ES-I3 (cell line): Measurements from ENCODE around the gene CLEC2D.
"Not testable (repeated sequence)": the region's sequence is repeated elsewhere in the genome, so short reads cannot be mapped to it uniquely, and the experiment has no call there.

ENCODE experiments used
- H3K36me3 ChIP-seq: 2 replicates; pipeline ENCODE4 v1.6.1; 2013; ENCODE audit warnings: mild to moderate bottlenecking, low read length, control low read depth, moderate library complexity; ENCODE audit not compliant: insufficient read depth
- H3K4me1 ChIP-seq: 2 replicates; pipeline ENCODE4 v1.6.1; 2013; ENCODE audit warnings: mild to moderate bottlenecking, control low read depth, low read length; ENCODE audit not compliant: insufficient read depth
- H3K9ac ChIP-seq: 2 replicates; pipeline ENCODE4 v1.6.1; 2013; ENCODE audit warnings: low read depth, mild to moderate bottlenecking, low read length, moderate library complexity
- H3K9me3 ChIP-seq: 2 replicates; pipeline ENCODE4 v1.6.1; 2013; ENCODE audit warnings: mild to moderate bottlenecking, low read length, moderate library complexity; ENCODE audit not compliant: control insufficient read depth, insufficient read depth

CLEC2D gene

DNA sequence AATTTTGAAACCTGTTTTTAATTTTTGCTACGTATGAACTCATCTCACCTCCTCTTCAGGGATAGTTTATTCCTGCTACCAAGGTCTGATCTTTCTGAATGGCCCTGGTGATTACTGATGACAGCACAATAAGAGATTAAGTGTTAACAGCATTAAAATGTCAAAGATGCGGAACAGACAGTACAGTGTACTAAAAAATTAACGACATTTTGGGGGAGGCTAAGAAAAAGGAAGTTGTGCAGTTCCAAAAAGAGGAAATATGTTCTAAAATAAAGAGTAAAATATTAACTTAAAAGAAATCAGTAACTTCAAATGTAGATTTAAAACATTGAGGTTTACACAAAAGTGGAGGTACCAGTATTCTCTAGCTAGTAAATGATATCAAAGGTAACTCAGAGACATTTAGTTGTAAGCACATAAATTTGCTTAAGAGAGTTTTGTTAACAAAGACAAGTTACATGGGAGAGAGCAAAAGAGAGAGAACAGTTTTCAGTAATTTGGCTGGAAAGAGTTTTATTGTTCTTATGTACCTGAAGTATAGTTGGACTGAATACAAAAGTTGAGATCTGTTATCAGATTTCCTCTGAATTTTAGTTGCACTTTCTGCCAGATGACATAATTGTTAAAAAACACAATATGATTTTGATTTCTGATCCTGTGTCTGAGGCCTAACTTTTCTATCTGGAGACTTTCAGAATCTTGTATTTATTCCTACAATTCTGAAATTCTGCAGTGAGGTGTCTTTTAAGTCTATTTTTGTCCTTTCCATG, 67.6 kb downstream of the CLEC2D start:
- Histone ChIP-seq H3K9ac (no peak overlapping the region), H3K36me3 (no peaks in the 10 kb centered on the region), H3K4me1 (no peaks in the 10 kb centered on the region), H3K9me3 (no peaks in the 10 kb centered on the region)

DNA sequence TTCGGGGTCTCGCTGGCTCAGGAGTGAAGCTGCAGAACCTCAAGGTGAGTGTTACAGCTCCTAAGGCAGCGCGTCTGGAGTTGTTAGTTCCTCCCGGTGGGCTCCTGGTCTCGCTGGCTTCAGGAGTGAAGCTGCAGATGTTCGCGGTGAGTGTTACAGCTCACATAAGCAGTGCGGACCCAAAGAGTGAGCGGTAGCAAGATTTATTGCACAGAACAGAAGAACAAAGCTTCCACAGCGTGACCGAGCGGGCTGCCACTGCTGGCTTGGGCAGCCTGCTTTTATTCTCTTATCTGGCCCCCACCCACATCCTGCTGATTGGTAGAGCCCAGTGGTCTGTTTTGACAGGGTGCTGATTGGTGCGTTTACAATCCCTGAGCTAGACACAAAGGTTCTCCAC, 69.4 kb downstream of the CLEC2D start:
- H3K4me1 ChIP-seq, H3K9ac ChIP-seq, H3K36me3 ChIP-seq, H3K9me3 ChIP-seq: not testable (repeated sequence)

DNA sequence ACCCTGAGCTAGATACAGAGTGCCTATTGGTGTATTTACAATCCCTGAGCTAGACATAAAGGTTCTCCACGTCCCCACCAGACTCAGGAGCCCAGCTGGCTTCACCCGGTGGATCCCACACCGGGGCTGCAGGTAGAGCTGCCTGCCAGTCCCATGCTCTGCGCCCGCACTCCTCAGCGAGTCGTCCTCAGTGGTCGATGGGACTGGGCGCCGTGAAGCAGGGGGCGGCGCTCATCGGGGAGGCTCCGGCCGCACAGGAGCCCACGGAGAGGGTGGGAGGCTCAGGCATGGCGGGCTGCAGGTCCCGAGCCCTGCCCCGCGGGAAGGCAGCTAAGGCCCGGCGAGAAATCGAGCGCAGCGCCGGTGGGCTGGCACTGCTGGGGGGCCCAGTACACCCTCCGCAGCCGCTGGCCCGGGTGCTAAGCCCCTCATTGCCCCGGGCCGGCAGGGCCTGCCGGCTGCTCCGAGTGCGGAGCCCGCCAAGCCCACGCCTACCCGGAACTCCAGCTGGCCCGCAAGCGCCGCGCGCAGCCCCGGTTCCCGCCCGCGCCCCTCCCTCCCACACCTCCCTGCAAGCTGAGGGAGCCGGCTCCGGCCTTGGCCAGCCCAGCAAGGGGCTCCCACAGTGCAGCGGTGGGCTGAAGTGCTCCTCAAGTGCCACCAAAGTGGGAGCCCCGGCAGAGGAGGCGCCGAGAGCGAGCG, 70.0 kb downstream of the CLEC2D start:
- H3K9ac ChIP-seq, H3K36me3 ChIP-seq, H3K4me1 ChIP-seq, H3K9me3 ChIP-seq: not testable (repeated sequence)

DNA sequence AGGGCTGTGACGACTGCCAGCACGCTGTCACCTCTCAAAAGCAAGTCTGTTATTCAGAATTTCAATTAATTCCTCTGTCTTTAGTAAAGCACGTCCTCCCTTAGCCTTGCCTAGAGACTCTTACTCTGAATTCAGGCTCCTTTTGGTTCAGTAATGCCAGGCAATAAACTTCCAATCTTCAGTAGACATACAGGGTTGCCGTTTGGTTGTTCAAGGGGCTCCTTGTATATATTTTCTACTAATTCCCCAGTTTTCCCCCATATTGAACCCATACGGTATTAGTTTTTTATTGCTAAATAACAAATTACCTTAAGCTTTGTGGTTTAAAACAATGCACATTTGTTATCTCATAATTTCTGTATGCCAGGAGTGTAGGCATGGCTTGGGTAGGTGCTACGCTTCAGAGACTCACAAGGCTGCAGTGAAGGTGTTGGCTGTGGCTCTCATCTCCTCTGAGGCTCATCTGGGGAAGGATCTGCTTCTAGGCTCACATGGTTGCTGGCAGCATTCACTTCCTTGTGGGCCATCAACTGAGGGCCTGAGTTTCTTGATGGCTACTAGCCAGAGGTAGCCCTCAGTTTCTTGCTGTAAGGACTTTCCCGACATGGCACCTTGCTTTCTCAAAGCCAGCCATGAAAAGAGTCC, 70.7 kb downstream of the CLEC2D start:
- no peak overlapping the region for H3K9ac ChIP-seq
- H3K4me1 ChIP-seq, result no peaks in the 10 kb centered on the region; the same call in 1 of the 2 replicates
- H3K36me3 ChIP-seq, result no peaks in the 10 kb centered on the region
- H3K9me3 ChIP-seq, result no peaks in the 10 kb centered on the region

DNA sequence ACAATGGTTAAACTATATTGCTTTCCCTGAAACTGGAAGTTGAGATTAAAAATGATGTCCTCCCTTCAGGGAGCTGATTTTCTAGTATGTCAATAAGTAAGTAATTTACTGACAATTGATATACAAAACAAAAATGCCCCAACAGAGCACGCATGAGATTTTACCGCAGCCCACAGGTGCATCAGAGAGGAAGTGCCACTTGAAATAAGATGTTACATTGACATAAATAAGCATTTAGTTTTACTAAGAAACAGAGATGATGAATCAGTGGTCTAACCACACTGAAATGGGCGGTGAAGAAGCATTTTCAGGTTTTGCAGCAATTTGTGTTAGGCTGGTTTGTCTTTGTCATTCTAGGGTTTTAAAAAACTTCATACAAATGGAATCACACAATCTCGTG, 72.2 kb downstream of the CLEC2D start:
- Histone ChIP-seq H3K4me1 (no peaks in the 10 kb centered on the region; the same call in 1 of the 2 replicates), H3K9me3 (no peaks in the 10 kb centered on the region), H3K36me3 (no peaks in the 10 kb centered on the region), H3K9ac (no peak overlapping the region)

DNA sequence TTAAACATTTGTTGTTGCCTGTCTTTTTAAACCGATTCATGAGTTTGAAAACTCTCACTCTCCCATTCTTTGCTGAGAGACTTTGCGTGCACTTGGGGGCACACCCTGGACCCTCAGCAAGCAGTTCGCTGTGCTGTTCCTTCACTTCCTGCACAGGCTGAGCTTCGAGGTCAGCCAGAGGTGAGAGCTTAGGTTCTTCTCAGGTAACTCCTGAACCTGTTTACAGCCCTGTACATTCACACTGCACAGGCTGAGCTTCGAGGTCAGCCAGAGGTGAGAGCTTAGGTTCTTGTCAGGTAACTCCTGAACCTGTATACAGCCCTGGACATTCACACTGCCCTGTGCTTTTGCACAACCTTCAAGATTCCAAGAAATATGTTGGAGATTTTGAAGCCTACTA, 73.1 kb downstream of the CLEC2D start:
- no peaks in the 10 kb centered on the region; the same call in 1 of the 2 replicates for H3K4me1 ChIP-seq
- no peak overlapping the region for H3K9ac ChIP-seq
- H3K9me3 ChIP-seq, result no peaks in the 10 kb centered on the region
- H3K36me3 ChIP-seq, result no peaks in the 10 kb centered on the region

DNA sequence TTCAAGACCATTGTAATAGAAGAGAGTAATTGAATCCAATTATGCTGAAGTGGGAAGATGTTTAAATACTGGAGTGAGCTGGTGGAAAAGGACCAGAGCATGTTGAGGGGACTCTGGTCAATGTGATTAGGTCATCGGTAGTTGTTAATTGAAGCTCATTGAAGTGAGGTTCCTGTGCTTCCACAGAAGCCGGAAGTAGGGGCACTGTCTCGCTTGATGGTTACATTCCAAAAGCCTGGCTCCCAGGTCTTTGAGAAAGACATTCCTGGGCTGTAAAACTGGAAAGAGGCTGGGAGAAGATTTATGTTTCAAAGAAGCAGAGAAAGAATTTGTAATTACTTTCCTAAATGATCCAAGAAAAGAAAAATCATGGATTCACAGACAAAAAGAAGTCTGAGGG, 75.7 kb downstream of the CLEC2D start:
- no peaks in the 10 kb centered on the region for H3K9me3 ChIP-seq
- no peaks in the 10 kb centered on the region for H3K36me3 ChIP-seq
- no peaks in the 10 kb centered on the region; the same call in 1 of the 2 replicates for H3K4me1 ChIP-seq
- H3K9ac ChIP-seq, result no peak overlapping the region
